Stomach smooth muscle (tissue), 2 donors: ENCODE measurements around the gene LIMA1.
"Not testable (repeated sequence)": the region's sequence is repeated elsewhere in the genome, so short reads cannot be mapped to it uniquely, and the experiment has no call there.

Experiments used
- H3K27ac ChIP-seq: one replicate; pipeline ENCODE4 v1.7.0; 2013; ENCODE audit warnings: mild to moderate bottlenecking, low read length, inconsistent platforms
- H3K27me3 ChIP-seq, 2 donors: one replicate each; pipeline ENCODE4 v1.7.0; 2013; ENCODE audit warnings: low read length in 2 of 2; ENCODE audit not compliant: insufficient read depth in 2 of 2, control insufficient read depth in 1 of 2
- H3K36me3 ChIP-seq, 2 donors: one replicate each; pipeline ENCODE4 v1.7.0; 2013; ENCODE audit warnings: low read length in 2 of 2; ENCODE audit not compliant: control insufficient read depth in 2 of 2, insufficient read depth in 2 of 2
- H3K4me1 ChIP-seq: one replicate; pipeline ENCODE4 v1.7.0; 2013; ENCODE audit warnings: low read length; ENCODE audit not compliant: control insufficient read depth, insufficient read depth
- H3K4me3 ChIP-seq, 2 donors: one replicate each; pipeline ENCODE4 v1.7.0; 2013; ENCODE audit warnings: low read length in 2 of 2
- H3K9ac ChIP-seq, 2 donors: one replicate each; pipeline ENCODE4 v1.7.0; 2013; ENCODE audit warnings: low read length in 2 of 2, mild to moderate bottlenecking in 1 of 2
- H3K9me3 ChIP-seq, 2 donors: one replicate each; pipeline ENCODE4 v1.7.0; 2013; ENCODE audit warnings: low read length in 2 of 2; ENCODE audit not compliant: control insufficient read depth in 2 of 2
- donor health status: healthy.
- donor health status: Pancreatic carcinoma.

LIMA1 gene

GRCh38 chr12:50314636-50315312 lies 31.5 kb upstream of the LIMA1 start:
- H3K9ac ChIP-seq, result no peak overlapping the region
- H3K9me3 ChIP-seq, result no peaks in the 10 kb centered on the region
- H3K36me3 ChIP-seq, result no peaks in the 10 kb centered on the region
- H3K27ac ChIP-seq, result no peak overlapping the region
- no peaks in the 10 kb centered on the region for H3K27me3 ChIP-seq
- H3K4me1 ChIP-seq, result peaks cover 4% of the 10 kb centered on the region
- no peak overlapping the region for H3K4me3 ChIP-seq

- not testable (repeated sequence) for H3K27me3 ChIP-seq, H3K27ac ChIP-seq, H3K9ac ChIP-seq, H3K4me3 ChIP-seq, H3K4me1 ChIP-seq, H3K9me3 ChIP-seq, H3K36me3 ChIP-seq
Measured at GRCh38 chr12:50313971-50314370, 30.7 kb upstream of the LIMA1 start.

GRCh38 chr12:50313256-50313931 lies 30.1 kb upstream of the LIMA1 start:
- H3K27ac ChIP-seq, result no peak overlapping the region
- H3K9me3 ChIP-seq, result no peaks in the 10 kb centered on the region
- H3K9ac ChIP-seq, result no peak overlapping the region
- peaks cover 4% of the 10 kb centered on the region for H3K4me1 ChIP-seq
- H3K36me3 ChIP-seq, result no peaks in the 10 kb centered on the region
- no peak overlapping the region for H3K4me3 ChIP-seq
- H3K27me3 ChIP-seq, result no peaks in the 10 kb centered on the region

GRCh38 chr12:50311858-50312609 lies 28.7 kb upstream of the LIMA1 start:
- not testable (repeated sequence) for H3K9ac ChIP-seq, H3K27ac ChIP-seq, H3K36me3 ChIP-seq, H3K4me3 ChIP-seq, H3K4me1 ChIP-seq, H3K9me3 ChIP-seq, H3K27me3 ChIP-seq

GRCh38 chr12:50309950-50310349 lies 26.6 kb upstream of the LIMA1 start:
- Histone ChIP-seq H3K4me3 (no peak overlapping the region), H3K9ac (no peak overlapping the region), H3K27me3 (no peaks in the 10 kb centered on the region), H3K27ac (no peak overlapping the region), H3K36me3 (no peaks in the 10 kb centered on the region), H3K9me3 (no peaks in the 10 kb centered on the region), H3K4me1 (peaks cover 3% of the 10 kb centered on the region)

- no peaks in the 10 kb centered on the region for H3K4me1 ChIP-seq
- H3K9me3 ChIP-seq, result no peaks in the 10 kb centered on the region
- H3K36me3 ChIP-seq, result no peaks in the 10 kb centered on the region
- H3K9ac ChIP-seq, result no peak overlapping the region
- no peak overlapping the region for H3K4me3 ChIP-seq
- no peaks in the 10 kb centered on the region for H3K27me3 ChIP-seq
- H3K27ac ChIP-seq, result no peak overlapping the region
Measured at GRCh38 chr12:50302686-50303085, 19.4 kb upstream of the LIMA1 start.

- no peaks in the 10 kb centered on the region for H3K27me3 ChIP-seq
- H3K4me3 ChIP-seq, result no peak overlapping the region
- H3K27ac ChIP-seq, result no peak overlapping the region
- no peak overlapping the region for H3K9ac ChIP-seq
- no peaks in the 10 kb centered on the region for H3K4me1 ChIP-seq
- H3K9me3 ChIP-seq, result no peaks in the 10 kb centered on the region
- no peaks in the 10 kb centered on the region for H3K36me3 ChIP-seq
Measured at GRCh38 chr12:50297996-50298395, 14.7 kb upstream of the LIMA1 start.

- no peaks in the 10 kb centered on the region for H3K27me3 ChIP-seq
- no peaks in the 10 kb centered on the region for H3K4me1 ChIP-seq
- no peak overlapping the region for H3K27ac ChIP-seq
- no peak overlapping the region for H3K9ac ChIP-seq
- no peaks in the 10 kb centered on the region for H3K9me3 ChIP-seq
- H3K4me3 ChIP-seq, result no peak overlapping the region
- H3K36me3 ChIP-seq, result no peaks in the 10 kb centered on the region
Measured at GRCh38 chr12:50297027-50297426, 13.7 kb upstream of the LIMA1 start.

- no peak overlapping the region for H3K27ac ChIP-seq
- no peak overlapping the region for H3K4me3 ChIP-seq
Measured at GRCh38 chr12:50296554-50296953, 13.2 kb upstream of the LIMA1 start.

GRCh38 chr12:50291377-50291776 lies 8.1 kb upstream of the LIMA1 start:
- Histone ChIP-seq H3K27ac (no peak overlapping the region), H3K4me3 (no peak overlapping the region), H3K4me1 (no peaks in the 10 kb centered on the region), H3K9ac (no peak overlapping the region), H3K36me3 (no peaks in the 10 kb centered on the region), H3K27me3 (no peaks in the 10 kb centered on the region), H3K9me3 (no peaks in the 10 kb centered on the region)

More at GRCh38 chr12:50296554-50296953, 13.2 kb upstream of the LIMA1 start:
- no peaks in the 10 kb centered on the region for H3K9me3 ChIP-seq
- no peaks in the 10 kb centered on the region for H3K4me1 ChIP-seq
- no peaks in the 10 kb centered on the region for H3K27me3 ChIP-seq
- H3K36me3 ChIP-seq, result no peaks in the 10 kb centered on the region
- H3K9ac ChIP-seq, result no peak overlapping the region

- H3K27ac ChIP-seq, H3K9me3 ChIP-seq, H3K9ac ChIP-seq, H3K4me3 ChIP-seq, H3K27me3 ChIP-seq, H3K36me3 ChIP-seq, H3K4me1 ChIP-seq: not testable (repeated sequence)
Measured at GRCh38 chr12:50290692-50291091, 7.4 kb upstream of the LIMA1 start.
